NCI-H146 treated with DMSO at 0.1 percent for 48 hours (cell line): ENCODE results near the gene FAM25G.
"Not testable (repeated sequence)": the region's sequence is repeated elsewhere in the genome, so short reads cannot be mapped to it uniquely, and the experiment has no call there.

Experiments
- DNase-seq: peaks from one replicate; lab custom pipeline; 2025; ENCODE audit not compliant: unreplicated experiment; lab: John Stamatoyannopoulos, UW

Gene FAM25G

DNA sequence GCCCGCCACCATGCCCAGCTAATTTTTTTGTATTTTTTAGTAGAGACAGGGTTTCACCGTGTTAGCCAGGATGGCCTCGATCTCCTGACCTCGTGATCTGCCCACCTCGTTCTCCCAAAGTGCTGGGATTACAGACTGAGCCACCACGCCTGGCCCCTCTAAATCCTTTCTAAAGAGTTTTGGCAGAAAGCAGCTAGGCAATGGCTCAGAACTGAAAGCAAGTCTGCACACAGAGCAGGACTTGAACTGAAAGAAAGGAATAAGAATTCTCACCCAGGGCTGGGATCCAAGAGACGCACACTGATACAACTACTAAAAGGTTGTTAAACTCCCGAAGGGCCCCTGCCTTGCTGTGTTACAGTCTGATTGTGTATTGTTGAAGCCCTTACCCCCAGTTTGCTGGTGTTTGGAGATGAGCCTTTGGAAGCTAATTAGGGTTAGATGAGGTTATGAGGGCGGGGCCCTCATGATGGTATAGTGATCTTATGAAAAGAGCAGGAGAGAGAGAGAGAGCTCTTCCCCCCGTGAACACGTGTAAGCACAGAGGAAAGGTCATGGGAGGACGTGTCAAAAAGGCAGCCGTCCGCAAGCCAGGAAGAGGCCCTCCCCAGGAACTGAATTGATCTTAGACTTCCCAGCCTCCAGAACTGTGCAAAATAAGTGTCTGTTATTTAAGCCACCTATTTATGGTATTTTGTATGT lies 26.1 kb downstream of the FAM25G start:
- DNase-seq: not testable (repeated sequence)

DNA sequence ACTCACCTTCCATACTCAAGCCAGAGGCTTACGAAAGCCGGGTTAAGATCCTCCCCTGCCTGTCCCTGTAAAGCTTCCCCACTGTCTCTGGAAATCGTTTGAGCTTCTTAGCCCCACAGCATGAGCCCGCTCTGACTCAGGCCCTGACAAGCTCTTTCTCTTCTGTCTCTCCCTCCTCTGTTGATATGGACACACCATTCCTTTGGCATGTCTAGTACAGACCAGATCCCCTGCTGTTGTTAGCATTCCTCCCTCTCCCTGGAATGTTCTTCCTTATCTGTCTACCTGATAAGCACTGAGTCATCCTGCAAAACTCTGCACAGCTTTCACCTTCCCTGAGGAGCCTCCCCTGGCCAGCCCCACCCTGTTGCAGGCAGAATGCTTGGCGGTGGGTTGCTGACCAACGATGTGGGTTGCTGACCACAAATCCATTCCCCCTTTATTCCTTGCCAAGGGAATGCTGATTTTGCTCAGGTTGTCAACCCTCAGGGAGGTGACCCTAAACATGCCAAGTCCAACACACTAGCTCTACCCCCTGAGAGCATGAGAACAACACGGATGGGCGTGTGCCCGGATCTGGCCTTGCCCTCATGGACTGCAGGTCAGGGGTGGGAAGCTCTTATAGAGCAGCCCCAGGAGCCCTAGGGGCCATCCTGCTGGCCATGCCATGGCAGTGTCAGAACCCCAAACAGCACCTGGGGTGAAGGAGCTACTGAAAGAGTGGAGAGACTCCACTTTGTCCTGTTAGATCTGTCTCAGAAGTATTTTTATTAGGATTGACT lies 28.7 kb downstream of the FAM25G start:
- DNase-seq: not testable (repeated sequence)

- not testable (repeated sequence) for DNase-seq
Observed at GRCh38 chr10:47461261-47461687, 30.2 kb downstream of the FAM25G start.

- DNase-seq: no peak
Observed at GRCh38 chr10:47458466-47459154, 32.9 kb downstream of the FAM25G start.

DNA sequence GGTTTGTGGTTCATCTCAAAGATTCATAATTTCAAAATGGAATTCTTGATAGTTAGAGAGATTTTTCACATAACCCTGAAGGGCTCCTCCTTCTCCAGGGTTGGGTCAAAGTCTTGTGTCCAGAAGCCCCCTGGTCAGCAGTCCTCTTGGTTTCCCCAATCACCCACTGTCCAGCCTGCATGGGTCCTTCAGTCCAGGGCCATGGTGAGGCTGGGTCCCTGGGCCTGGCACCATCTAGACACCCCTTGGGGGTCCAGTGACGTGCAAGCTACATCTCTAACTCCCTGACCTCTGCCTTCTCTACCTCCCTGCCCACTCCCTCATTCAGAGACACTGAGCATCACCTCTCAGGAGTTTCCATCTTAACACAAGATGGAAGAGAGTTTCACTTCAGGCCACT lies 33.7 kb downstream of the FAM25G start:
- DNase-seq: no peak

- DNase-seq: no peak
Observed at GRCh38 chr10:47457528-47457820, 34.0 kb downstream of the FAM25G start.

DNA sequence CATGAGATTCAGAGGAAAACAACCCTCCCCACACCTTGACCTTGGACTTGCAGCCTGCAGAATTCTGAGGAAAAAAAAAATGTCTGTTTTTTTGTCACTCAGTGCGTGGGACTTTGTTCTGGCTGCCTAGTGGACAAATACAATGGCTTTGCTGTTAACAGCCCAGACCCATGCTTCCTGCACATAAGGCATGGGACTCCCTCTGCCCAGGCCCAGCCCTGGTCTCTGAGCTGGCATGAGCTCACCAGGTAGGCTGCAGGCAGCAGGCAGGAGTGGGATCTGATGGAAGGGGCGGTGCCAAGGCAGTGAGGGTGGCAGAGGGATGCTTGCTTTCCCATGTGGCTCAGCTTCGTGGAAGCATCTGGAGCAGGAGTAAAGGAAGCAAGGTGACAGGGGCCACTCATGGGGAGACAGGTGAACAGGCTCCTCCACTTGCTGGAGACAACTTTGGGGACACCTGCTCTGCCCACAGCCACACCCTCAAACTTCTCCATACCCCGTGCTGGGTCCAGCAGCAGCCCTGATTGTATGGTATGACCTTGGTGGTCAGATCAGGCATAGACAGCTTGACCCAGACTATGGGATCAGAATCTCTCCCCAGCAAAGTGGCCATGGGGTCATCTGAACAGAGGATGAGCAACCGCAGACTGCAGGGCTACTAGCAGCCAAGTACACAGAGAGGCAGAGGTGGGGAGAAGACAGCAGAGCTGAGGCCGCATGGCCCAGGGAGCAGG lies 34.5 kb downstream of the FAM25G start:
- no peak for DNase-seq

- DNase-seq: no peak
Observed at GRCh38 chr10:47456079-47456785, 35.3 kb downstream of the FAM25G start.

- not testable (repeated sequence) for DNase-seq
Observed at GRCh38 chr10:47455350-47456078, 36.0 kb downstream of the FAM25G start.

DNA sequence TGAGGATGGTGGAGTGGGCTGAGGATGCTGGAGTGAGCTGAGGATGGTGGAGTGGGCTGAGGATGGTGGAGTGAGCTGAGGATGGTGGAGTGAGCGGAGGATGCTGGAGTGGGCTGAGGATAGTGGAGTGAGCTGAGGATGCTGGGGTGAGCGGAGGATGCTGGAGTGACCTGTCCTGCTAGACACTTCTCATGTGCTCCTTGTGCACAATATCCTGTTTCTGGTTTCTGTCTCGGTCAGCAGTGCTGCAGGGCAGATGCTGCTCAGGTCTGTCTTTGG lies 36.8 kb downstream of the FAM25G start:
- no peak for DNase-seq

- DNase-seq: no peak
Observed at GRCh38 chr10:47454008-47454779, 37.3 kb downstream of the FAM25G start.

- no peak for DNase-seq
Observed at GRCh38 chr10:47453141-47454007, 38.1 kb downstream of the FAM25G start.

- peak; percentile 22 for DNase-seq
Observed at GRCh38 chr10:47452495-47453140, 38.9 kb downstream of the FAM25G start.

GRCh38 chr10:47451998-47452494 lies 39.5 kb downstream of the FAM25G start:
- no peak for DNase-seq

DNA sequence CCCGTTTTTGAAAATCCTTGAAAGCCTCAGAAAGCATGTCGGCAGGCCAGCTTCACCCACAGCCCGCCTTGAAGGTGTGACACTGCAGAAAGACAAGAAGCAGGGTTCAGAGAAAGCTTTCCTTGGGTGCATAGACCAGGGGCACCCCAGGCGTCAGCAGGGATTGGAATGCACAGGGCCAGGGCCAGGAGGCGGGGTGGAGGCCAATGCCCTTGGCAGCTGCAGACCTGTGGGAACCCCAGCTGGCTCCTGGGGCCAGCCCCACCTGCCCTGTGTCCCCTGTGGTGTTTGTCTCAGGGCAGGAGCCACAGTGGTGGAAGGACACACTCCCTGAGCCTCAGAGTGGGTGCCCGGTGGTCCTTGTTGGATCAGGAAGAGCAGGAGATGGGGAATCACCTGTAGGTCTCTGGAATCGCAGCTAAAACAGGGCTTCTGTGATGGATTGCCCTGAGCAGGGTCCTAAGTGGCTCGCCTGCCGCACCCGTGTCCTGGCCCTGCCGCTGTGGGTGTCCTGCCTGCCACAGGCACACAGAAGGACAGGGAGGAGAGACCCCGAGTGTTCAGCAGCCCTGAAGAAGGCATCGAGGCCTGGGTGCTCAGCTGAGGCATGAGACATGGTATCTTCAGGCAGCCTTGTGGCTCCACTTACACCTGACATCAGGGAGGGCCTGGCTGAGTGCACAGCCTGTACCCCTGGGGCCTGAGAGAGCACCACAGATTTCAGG lies 40.1 kb downstream of the FAM25G start:
- DNase-seq: no peak

DNA sequence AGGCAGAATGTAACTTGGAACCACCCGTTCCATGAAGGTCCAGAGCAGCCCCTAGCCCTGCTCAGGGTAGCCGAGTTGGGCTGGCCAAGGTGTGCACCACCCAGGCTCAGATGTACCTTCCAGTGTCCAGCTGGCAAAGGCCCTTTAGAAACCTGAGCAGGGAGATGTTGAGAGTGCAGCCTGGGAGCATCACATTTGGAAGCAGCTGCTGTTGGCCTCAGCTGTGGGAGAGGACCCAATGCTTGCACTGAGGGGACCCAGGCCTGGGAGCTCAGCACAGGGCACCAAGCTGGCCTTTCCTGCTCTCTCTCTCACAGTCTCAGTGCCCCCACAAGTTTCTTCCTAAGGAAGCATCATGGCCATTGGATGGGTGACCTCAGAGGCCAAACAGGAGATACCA lies 41.1 kb downstream of the FAM25G start:
- no peak for DNase-seq

DNA sequence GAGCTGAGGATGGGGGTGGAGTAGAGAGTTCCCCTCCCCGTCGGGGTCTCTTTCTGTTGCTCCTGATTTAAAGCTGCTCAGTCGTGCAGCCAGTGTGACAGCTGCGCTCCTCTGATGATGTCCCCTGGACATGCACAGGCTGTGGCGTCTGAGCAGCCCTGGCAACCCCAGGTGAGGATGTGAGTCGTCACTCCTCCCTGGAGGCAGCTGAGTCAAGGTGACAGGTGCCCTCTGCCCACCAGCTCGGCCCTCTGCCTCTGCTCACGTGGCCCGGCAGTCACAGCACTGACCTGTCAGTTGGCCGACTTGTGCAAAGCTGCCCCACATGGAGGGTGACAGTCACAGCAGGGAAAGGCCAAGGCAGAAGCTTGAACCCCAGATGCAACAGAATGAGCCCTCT lies 41.5 kb downstream of the FAM25G start:
- DNase-seq: no peak
